ENCODE measurements around the gene TASP1. TPM values are rescaled to one million over a fixed set of nuclear protein-coding genes. Genes with fewer than 3 reads are reported as not detected.
A peak's percentile ranks its signal among the peaks of the same experiment; 100 is the strongest.

The TASP1 gene
- total RNA-seq, 1 donor = 6.5 TPM

DNA sequence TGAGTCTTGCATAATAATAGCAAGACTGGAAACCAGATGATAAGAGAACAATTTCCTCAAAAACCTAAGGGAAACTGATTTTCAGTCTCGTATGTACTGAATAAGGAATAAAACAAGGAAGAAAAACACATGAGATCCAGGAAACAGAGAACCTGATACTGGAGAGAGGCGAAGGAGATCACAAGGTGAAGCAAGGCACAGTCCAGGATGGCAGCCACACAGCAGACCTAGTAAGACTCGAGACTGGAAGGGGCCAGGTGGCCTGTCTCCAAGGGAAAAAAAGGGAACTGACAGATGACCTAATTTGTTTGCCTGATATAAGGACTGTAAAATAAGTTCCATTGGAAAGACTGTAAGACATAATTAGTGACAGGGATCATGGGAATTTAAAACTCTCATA lies 71.1 kb downstream of the TASP1 start:
- TF ChIP-seq, protein P1, sequence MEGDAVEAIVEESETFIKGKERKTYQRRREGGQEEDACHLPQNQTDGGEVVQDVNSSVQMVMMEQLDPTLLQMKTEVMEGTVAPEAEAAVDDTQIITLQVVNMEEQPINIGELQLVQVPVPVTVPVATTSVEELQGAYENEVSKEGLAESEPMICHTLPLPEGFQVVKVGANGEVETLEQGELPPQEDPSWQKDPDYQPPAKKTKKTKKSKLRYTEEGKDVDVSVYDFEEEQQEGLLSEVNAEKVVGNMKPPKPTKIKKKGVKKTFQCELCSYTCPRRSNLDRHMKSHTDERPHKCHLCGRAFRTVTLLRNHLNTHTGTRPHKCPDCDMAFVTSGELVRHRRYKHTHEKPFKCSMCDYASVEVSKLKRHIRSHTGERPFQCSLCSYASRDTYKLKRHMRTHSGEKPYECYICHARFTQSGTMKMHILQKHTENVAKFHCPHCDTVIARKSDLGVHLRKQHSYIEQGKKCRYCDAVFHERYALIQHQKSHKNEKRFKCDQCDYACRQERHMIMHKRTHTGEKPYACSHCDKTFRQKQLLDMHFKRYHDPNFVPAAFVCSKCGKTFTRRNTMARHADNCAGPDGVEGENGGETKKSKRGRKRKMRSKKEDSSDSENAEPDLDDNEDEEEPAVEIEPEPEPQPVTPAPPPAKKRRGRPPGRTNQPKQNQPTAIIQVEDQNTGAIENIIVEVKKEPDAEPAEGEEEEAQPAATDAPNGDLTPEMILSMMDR (IDR thresholded peaks at IDR 0.05; ENCODE audit: insufficient read depth, low read length) = no peak
- H3K4me3 ChIP-seq (ENCODE audit: low read depth, low read length) = no peak overlapping the region
- no peak for DNase-seq (ENCODE audit: low read depth)

DNA sequence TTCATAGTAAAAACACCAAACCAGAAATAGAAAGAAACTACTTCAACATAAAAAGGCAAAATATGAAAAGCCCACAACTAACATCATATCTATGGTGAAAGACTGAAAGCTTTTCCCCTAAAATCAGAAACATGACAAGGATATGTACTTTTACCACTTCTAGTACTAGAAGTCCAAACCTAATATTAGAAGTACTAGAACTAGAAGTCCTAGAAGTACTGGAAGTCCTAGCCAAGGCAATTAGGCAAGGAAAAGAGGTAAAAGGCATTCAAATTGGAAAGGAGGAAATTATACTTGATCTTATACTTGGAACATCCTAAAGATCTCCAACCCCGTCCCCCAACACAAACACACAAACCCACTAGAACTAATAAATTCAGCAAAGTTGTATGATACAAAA lies 74.9 kb downstream of the TASP1 start:
- DNase-seq (ENCODE audit: low read depth) = no peak
- no peak overlapping the region for H3K4me3 ChIP-seq (ENCODE audit: low read depth, low read length)
- TF ChIP-seq, protein P1 (IDR thresholded peaks at IDR 0.05; ENCODE audit: insufficient read depth, low read length) = no peak

DNA sequence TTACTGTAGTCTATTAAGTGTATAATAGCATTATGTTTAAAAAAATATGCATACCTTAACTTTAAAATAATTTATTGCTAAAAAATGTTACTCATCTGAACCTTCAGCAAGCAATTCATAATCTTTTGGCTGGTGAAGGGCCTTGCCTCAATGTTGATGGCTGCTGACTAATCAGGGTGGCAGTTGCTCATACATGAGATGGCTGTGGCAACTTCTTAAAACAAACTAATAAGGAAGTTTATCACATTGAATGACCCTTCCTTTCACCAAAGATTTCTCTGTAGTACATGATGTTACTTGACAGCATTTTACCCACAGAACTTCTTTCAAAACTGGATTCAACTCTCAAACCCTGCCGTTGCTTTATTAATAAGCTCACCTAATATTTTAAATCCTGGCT lies 84.0 kb downstream of the TASP1 start:
- no peak overlapping the region for H3K4me3 ChIP-seq (ENCODE audit: low read depth, low read length)
- TF ChIP-seq, protein P1 (IDR thresholded peaks at IDR 0.05; ENCODE audit: insufficient read depth, low read length) = no peak
- DNase-seq (ENCODE audit: low read depth) = peak; percentile 33

DNA sequence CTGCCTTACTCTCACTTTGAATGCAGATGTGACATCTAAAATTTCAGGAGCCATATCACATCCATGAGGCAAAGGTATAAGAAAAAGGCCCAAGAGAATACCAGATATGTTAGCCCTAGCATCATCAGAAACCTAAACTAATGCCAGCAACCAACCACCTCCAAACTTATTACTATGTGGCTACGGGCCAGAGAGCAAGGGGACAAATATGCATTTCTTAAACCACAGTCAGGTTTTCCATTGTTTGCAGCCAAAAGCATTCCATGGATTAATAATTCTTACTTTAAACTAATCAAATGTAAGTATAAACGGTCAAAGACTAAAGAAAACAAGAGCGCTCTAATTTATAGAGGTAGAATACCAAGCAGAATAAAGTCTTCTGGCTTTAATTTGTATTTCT lies 84.7 kb downstream of the TASP1 start:
- TF ChIP-seq, protein P1 (IDR thresholded peaks at IDR 0.05; ENCODE audit: insufficient read depth, low read length) = no peak
- no peak overlapping the region for H3K4me3 ChIP-seq (ENCODE audit: low read depth, low read length)
- peak; percentile 69 for DNase-seq (ENCODE audit: low read depth)

DNA sequence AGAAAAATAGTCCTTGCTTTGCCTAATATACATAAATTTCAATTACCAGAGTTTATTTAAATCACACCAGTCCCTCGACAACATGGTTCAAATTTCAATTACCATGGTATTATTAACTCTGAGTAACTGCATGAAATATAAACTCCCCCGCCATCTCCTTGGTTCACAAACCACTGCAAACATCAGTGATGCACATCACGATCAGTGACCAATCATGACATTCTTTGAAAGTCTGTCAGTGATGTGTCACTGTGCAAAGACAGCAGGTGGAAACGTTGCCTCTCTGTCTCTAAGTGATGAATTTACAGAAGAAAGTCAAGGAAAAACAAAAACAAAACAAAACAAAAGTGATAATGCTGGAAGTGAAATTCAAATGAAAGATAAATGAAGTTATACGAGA lies 86.7 kb downstream of the TASP1 start:
- DNase-seq (ENCODE audit: low read depth) = no peak
- H3K4me3 ChIP-seq (ENCODE audit: low read depth, low read length) = no peak overlapping the region
- TF ChIP-seq, protein P1 (IDR thresholded peaks at IDR 0.05; ENCODE audit: insufficient read depth, low read length) = no peak

DNA sequence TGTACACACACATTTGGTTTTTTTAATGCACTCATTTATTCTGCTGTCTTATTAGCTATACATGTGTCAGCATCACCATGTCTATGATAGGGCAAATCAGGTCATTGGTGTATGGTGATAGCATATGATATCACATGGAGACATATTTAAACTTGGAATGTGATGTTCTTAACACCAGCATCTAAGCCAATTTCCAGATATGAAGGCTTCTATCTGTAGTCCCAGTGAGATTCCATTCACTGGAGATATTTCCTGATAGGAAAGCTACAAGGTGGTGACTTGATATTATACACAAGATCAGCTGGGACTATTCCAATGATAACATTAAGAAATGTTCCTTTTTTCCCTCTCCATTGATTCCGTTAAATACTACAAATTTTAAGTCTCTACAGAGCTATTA lies 89.3 kb downstream of the TASP1 start:
- TF ChIP-seq, protein P1 (IDR thresholded peaks at IDR 0.05; ENCODE audit: insufficient read depth, low read length) = no peak
- no peak for DNase-seq (ENCODE audit: low read depth)

DNA sequence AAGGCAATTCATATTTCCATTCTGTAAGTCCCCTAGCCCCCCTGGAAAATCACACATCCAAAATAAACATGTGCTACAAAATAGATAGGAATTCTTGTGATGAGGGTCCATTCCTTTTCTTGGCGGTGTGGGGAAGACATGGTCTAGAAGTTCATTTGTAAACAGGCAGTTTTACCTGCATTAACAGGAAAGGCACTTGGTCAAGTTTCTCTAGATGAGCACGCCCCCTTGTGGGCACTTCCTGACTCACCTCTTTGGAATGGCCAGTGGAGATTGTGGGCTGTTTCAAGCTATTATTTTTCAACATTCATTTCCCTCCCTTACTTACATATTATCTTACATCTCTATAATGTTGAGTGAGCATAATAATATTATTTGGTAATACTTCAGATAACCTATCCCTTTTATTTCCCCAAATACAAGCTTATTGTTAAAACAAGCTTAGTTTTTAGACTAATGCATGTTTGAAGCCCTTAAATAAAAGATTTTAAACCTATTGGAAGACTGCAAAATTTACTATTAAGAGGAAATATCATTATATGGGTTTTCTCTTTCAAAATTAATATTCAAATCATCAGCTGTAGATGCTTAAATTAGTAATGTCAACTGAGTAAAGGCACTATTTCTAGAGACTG lies 92.1 kb downstream of the TASP1 start:
- peak; percentile 77 for DNase-seq (ENCODE audit: low read depth)
- TF ChIP-seq, protein P1 (IDR thresholded peaks at IDR 0.05; ENCODE audit: insufficient read depth, low read length) = peak; percentile 70
- no peak overlapping the region for H3K4me3 ChIP-seq (ENCODE audit: low read depth, low read length)

More for the DNA sequence above, 89.3 kb downstream of the TASP1 start:
- H3K4me3 ChIP-seq (ENCODE audit: low read depth, low read length) = no peak overlapping the region
